ENCODE results near the gene RNF32.

GRCh38 chr7:156620291-156620675, 20.3 kb upstream of the RNF32 start:
- TF ChIP-seq ARNTL (CRISPR knock-in tag; IDR thresholded peaks at IDR 0.05; ENCODE audit: borderline replicate concordance, low read depth) (no peak), ZNF70 (CRISPR knock-in tag; IDR thresholded peaks at IDR 0.05) (no peak), ISL1 (CRISPR knock-in tag; IDR thresholded peaks at IDR 0.05) (no peak), BACH2 (CRISPR knock-in tag; IDR thresholded peaks at IDR 0.05; ENCODE audit: borderline replicate concordance) (no peak), SNAI2 (CRISPR knock-in tag; IDR thresholded peaks at IDR 0.05) (no peak), ZC3H10 (CRISPR knock-in tag; IDR thresholded peaks at IDR 0.05) (no peak), TCF4 (CRISPR knock-in tag; IDR thresholded peaks at IDR 0.05; ENCODE audit: borderline replicate concordance) (no peak)
